ENCODE measurements around the gene TNPO2.
"Not testable (repeated sequence)": the region's sequence is repeated elsewhere in the genome, so short reads cannot be mapped to it uniquely, and the experiment has no call there.

Gene TNPO2

GRCh38 chr19:12705169-12705568, 18.6 kb downstream of the TNPO2 start:
- H3K27ac Mint-ChIP-seq = no peak overlapping the region
- no peaks in the 10 kb centered on the region for H3K4me1 Mint-ChIP-seq (ENCODE audit: low read depth)
- H3K4me3 Mint-ChIP-seq = no peak overlapping the region
- H3K9me3 Mint-ChIP-seq = no peaks in the 10 kb centered on the region
- no peaks in the 10 kb centered on the region for H3K27me3 Mint-ChIP-seq (ENCODE audit: low read depth)
- peaks cover 24% of the 10 kb centered on the region for H3K36me3 Mint-ChIP-seq (ENCODE audit: low read depth)

GRCh38 chr19:12703046-12703445, 20.7 kb downstream of the TNPO2 start:
- Mint-ChIP-seq H3K27me3 (ENCODE audit: low read depth) (no peaks in the 10 kb centered on the region), H3K9me3 (no peaks in the 10 kb centered on the region), H3K36me3 (ENCODE audit: low read depth) (peaks cover 27% of the 10 kb centered on the region), H3K4me3 (no peak overlapping the region), H3K4me1 (ENCODE audit: low read depth) (peaks cover 2% of the 10 kb centered on the region), H3K27ac (no peak overlapping the region)

- Mint-ChIP-seq H3K4me3 (no peak overlapping the region), H3K4me1 (ENCODE audit: low read depth) (peaks cover 4% of the 10 kb centered on the region), H3K27me3 (ENCODE audit: low read depth) (no peaks in the 10 kb centered on the region), H3K27ac (no peak overlapping the region), H3K36me3 (ENCODE audit: low read depth) (peaks cover 29% of the 10 kb centered on the region), H3K9me3 (no peaks in the 10 kb centered on the region)
These were observed 22.0 kb downstream of the TNPO2 start for GRCh38 chr19:12701596-12702282.

GRCh38 chr19:12698138-12698537, 25.6 kb downstream of the TNPO2 start:
- Mint-ChIP-seq H3K36me3 (ENCODE audit: low read depth) (peaks cover 13% of the 10 kb centered on the region), H3K9me3 (no peaks in the 10 kb centered on the region), H3K4me3 (peak overlapping the region; percentile 71), H3K27me3 (ENCODE audit: low read depth) (no peaks in the 10 kb centered on the region), H3K27ac (peak overlapping the region; percentile 80), H3K4me1 (ENCODE audit: low read depth) (peaks cover 9% of the 10 kb centered on the region)

- not testable (repeated sequence) for H3K4me1 Mint-ChIP-seq (ENCODE audit: low read depth); H3K27me3 Mint-ChIP-seq (ENCODE audit: low read depth); H3K9me3 Mint-ChIP-seq; H3K27ac Mint-ChIP-seq
- H3K4me3 Mint-ChIP-seq = peak overlapping the region; percentile 21
- H3K36me3 Mint-ChIP-seq (ENCODE audit: low read depth) = peaks cover 10% of the 10 kb centered on the region
These were observed 26.3 kb downstream of the TNPO2 start for GRCh38 chr19:12697425-12697824.

- Mint-ChIP-seq H3K27ac (peak within 1 kb of the TSS; percentile 96), H3K4me3 (peak within 1 kb of the TSS; percentile 88), H3K9me3 (no peaks in the 10 kb centered on the region), H3K4me1 (ENCODE audit: low read depth) (peaks cover 9% of the 10 kb centered on the region), H3K36me3 (ENCODE audit: low read depth) (peaks cover 8% of the 10 kb centered on the region), H3K27me3 (ENCODE audit: low read depth) (no peaks in the 10 kb centered on the region)
These were observed 27.1 kb downstream of the TNPO2 start, which contains the start of gene FBXW9 for GRCh38 chr19:12696366-12697335. Gene FBXW9, minus strand, starts transcription at chr19:12696631. Its CDS starts 50 bp downstream, at chr19:12696581.

- Mint-ChIP-seq H3K4me3 (peak overlapping the region; percentile 88), H3K36me3 (ENCODE audit: low read depth) (peaks cover 8% of the 10 kb centered on the region), H3K9me3 (no peaks in the 10 kb centered on the region), H3K27ac (peak overlapping the region; percentile 96), H3K27me3 (ENCODE audit: low read depth) (no peaks in the 10 kb centered on the region), H3K4me1 (ENCODE audit: low read depth) (peaks cover 9% of the 10 kb centered on the region)
These were observed 27.8 kb downstream of the TNPO2 start for GRCh38 chr19:12695997-12696365.

- peaks cover 8% of the 10 kb centered on the region for H3K36me3 Mint-ChIP-seq (ENCODE audit: low read depth)
- no peaks in the 10 kb centered on the region for H3K27me3 Mint-ChIP-seq (ENCODE audit: low read depth)
- H3K4me3 Mint-ChIP-seq = peak overlapping the region; percentile 65
- no peak overlapping the region for H3K27ac Mint-ChIP-seq
- H3K4me1 Mint-ChIP-seq (ENCODE audit: low read depth) = peaks cover 9% of the 10 kb centered on the region
- no peaks in the 10 kb centered on the region for H3K9me3 Mint-ChIP-seq
These were observed 28.2 kb downstream of the TNPO2 start for GRCh38 chr19:12695514-12695913.

- Mint-ChIP-seq H3K27ac (peak overlapping the region; percentile 20), H3K9me3 (no peaks in the 10 kb centered on the region), H3K4me1 (ENCODE audit: low read depth) (peaks cover 9% of the 10 kb centered on the region), H3K4me3 (no peak overlapping the region), H3K27me3 (ENCODE audit: low read depth) (no peaks in the 10 kb centered on the region), H3K36me3 (ENCODE audit: low read depth) (peaks cover 8% of the 10 kb centered on the region)
These were observed 28.6 kb downstream of the TNPO2 start for GRCh38 chr19:12695096-12695495.

- H3K27ac Mint-ChIP-seq = peak overlapping the region; percentile 20
- no peaks in the 10 kb centered on the region for H3K27me3 Mint-ChIP-seq (ENCODE audit: low read depth)
- no peak overlapping the region for H3K4me3 Mint-ChIP-seq
These were observed 29.1 kb downstream of the TNPO2 start for GRCh38 chr19:12694641-12695040.

GRCh38 chr19:12692960-12693359, 30.8 kb downstream of the TNPO2 start:
- H3K9me3 Mint-ChIP-seq = no peaks in the 10 kb centered on the region
- peaks cover 2% of the 10 kb centered on the region for H3K36me3 Mint-ChIP-seq (ENCODE audit: low read depth)
- no peaks in the 10 kb centered on the region for H3K27me3 Mint-ChIP-seq (ENCODE audit: low read depth)
- H3K4me1 Mint-ChIP-seq (ENCODE audit: low read depth) = peaks cover 7% of the 10 kb centered on the region
- no peak overlapping the region for H3K27ac Mint-ChIP-seq
- H3K4me3 Mint-ChIP-seq = no peak overlapping the region

More at GRCh38 chr19:12694641-12695040, 29.1 kb downstream of the TNPO2 start:
- no peaks in the 10 kb centered on the region for H3K9me3 Mint-ChIP-seq
- peaks cover 9% of the 10 kb centered on the region for H3K4me1 Mint-ChIP-seq (ENCODE audit: low read depth)
- peaks cover 8% of the 10 kb centered on the region for H3K36me3 Mint-ChIP-seq (ENCODE audit: low read depth)

- Mint-ChIP-seq H3K27me3 (ENCODE audit: low read depth) (no peaks in the 10 kb centered on the region), H3K27ac (no peak overlapping the region), H3K9me3 (no peaks in the 10 kb centered on the region), H3K36me3 (ENCODE audit: low read depth) (no peaks in the 10 kb centered on the region), H3K4me3 (no peak overlapping the region), H3K4me1 (ENCODE audit: low read depth) (no peaks in the 10 kb centered on the region)
These were observed 34.0 kb downstream of the TNPO2 start for GRCh38 chr19:12689581-12690216.

GRCh38 chr19:12689012-12689411, 34.7 kb downstream of the TNPO2 start:
- Mint-ChIP-seq H3K4me1 (ENCODE audit: low read depth) (no peaks in the 10 kb centered on the region), H3K9me3 (no peaks in the 10 kb centered on the region), H3K36me3 (ENCODE audit: low read depth) (no peaks in the 10 kb centered on the region), H3K4me3 (no peak overlapping the region), H3K27ac (no peak overlapping the region), H3K27me3 (ENCODE audit: low read depth) (no peaks in the 10 kb centered on the region)

- Mint-ChIP-seq H3K27ac (no peak within 1 kb of the TSS), H3K4me1 (ENCODE audit: low read depth) (no peaks in the 10 kb centered on the region), H3K4me3 (no peak within 1 kb of the TSS), H3K36me3 (ENCODE audit: low read depth) (no peaks in the 10 kb centered on the region), H3K9me3 (no peaks in the 10 kb centered on the region), H3K27me3 (ENCODE audit: low read depth) (no peaks in the 10 kb centered on the region)
These were observed 36.1 kb downstream of the TNPO2 start, which contains the start of gene GNG14 for GRCh38 chr19:12687496-12688196. Gene GNG14, plus strand, starts transcription at chr19:12687998. Its CDS starts 51 bp downstream, at chr19:12688049.
